HG03432 (cell line): ENCODE data around the gene RASSF8.
"Not testable (repeated sequence)": the region's sequence is repeated elsewhere in the genome, so short reads cannot be mapped to it uniquely, and the experiment has no call there.

Experiments used
- ATAC-seq: cut with Tn5 transposase; IDR thresholded peaks from one replicate; pipeline ENCODE4 v1.9.1; 2021; ENCODE audit warnings: mild to moderate bottlenecking, moderate library complexity; ENCODE audit not compliant: unreplicated experiment

The RASSF8 gene

DNA sequence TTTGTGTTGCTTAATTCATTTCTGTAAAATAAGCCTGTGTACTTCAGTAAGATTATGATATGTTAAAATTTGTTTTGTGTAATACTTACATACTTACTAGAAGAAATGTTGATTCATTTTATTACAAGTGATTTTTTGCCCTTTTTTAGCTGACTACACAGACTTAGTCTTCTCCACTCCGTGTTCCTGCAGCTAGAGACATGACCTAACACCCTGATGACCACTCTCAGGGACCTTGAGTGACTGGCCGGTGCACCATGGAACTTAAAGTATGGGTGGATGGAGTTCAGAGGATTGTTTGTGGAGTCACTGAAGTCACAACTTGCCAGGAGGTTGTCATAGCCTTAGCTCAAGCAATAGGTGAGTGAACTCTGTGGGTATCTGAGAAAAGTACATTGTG lies 96.6 kb downstream of the RASSF8 start:
- ATAC-seq = no peak

DNA sequence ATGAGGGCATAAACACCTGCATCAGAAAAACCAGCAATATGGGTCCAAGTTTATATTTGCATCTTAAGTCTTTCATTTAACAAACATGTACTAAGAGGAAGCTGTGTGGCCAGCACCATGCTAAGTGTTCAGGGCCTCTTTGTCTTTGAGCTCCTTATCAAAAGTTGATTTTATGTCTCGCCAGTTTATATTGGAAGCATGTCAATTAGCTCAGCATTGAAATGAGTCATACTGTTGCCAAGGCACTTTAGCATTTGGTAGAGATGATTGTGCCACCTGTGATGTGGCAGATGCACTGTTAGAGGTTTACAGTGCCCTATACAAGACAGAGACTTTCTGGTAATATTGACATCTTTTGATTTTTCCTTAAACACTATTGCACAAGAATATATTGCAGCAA lies 97.9 kb downstream of the RASSF8 start:
- ATAC-seq = no peak

DNA sequence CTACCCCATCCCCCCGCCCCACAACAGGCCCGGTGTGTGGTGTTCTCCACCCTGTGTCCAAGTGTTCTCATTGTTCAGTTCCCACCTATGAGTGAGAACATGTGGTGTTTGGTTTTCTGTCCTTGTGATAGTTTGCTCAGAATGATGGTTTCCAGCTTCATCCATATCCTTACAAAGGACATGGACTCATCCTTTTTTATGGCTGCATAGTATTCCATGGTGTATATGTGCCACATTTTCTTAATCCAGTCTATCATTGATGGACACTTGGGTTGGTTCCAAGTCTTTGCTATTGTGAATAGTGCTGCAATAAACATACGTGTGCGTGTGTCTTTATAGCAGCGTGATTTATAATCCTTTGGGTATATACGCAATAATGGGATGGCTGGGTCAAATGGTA lies 98.8 kb downstream of the RASSF8 start:
- not testable (repeated sequence) for ATAC-seq

GRCh38 chr12:26058308-26058707 lies 99.8 kb downstream of the RASSF8 start:
- ATAC-seq = no peak

GRCh38 chr12:26058818-26059217 lies 100.3 kb downstream of the RASSF8 start:
- peak; percentile 73 for ATAC-seq

DNA sequence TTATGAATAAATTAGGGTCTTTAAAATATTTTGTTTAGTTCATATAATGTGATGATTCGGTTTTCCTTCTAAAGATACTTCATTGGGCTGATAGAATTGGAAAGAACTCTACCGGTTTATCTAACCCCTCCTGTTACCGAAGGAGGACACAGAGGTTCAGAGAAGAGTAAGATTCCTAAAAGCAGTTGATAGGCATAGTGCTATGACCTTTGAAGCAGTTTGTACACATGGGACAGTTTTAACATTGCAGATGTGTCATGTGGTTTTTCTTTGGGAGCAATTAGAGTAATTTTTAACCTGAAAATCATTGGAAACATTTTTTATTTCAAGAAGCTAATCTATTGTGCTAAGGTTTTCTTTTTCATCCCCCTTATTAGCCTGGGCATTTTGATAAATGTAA lies 103.5 kb downstream of the RASSF8 start:
- ATAC-seq = no peak

- no peak for ATAC-seq
Observed at GRCh38 chr12:26062566-26062965, 104.1 kb downstream of the RASSF8 start.

- no peak for ATAC-seq
Observed at GRCh38 chr12:26065451-26065850, 107.0 kb downstream of the RASSF8 start.

DNA sequence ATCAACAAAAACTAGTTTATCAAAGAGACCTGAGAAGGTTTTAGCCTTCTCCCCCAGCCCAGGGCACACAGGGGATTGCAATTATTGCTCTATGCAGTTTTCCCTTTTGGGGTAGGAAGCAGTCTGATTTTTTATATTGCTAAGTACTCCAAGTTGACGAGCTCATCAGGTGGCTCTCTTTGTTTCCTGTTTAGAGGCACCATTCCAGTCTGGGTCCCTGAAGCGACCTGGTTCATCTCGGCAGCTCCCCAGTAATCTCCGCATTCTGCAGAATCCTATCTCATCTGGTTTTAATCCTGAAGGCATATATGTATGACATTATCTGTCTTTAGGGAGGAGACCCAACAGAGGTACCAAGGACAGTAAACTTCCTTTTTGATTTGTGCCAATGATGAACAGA lies 110.0 kb downstream of the RASSF8 start:
- ATAC-seq = no peak

GRCh38 chr12:26069796-26070195 lies 111.3 kb downstream of the RASSF8 start:
- no peak for ATAC-seq

GRCh38 chr12:26077915-26078702 lies 119.6 kb downstream of the RASSF8 start:
- ATAC-seq = no peak

DNA sequence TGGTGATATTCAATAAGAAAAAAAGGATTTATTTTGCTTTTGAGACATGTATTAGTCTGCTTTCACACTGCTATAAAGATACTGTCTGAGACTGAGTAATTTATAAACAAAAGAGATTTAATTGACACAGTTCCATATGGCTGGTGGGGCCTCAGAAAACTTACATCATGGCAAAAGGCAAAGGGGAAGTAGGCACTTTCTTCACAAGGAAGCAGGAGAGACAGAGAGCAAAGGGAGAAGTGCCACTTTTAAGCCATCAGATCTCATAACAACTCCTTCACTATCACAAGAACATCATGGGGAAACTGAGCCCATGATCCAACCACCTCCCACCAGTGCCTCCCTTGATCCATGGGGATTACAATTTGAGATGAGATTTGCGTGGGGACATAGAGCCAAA lies 122.4 kb downstream of the RASSF8 start:
- no peak for ATAC-seq

DNA sequence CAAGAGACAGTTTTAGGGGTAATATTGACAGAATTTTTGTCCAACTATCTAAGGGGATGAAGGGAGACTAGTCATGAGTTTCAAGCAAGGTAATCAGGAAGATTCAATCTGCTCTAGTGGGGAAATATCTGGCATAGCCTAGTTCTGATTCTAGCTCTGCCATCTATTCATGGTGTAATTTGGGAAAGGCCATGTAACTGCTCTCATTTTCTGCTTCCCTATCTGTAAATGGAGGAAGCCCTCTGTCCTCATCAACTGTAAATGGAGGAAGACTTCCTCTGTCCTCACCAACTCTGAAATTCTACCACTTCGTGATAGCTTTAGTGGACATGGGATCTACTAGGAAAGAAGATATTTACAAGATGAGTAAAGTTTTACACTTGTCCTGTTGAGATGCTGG lies 128.5 kb downstream of the RASSF8 start:
- no peak for ATAC-seq

- ATAC-seq = peak; percentile 96
Observed at GRCh38 chr12:26088998-26089397, 130.5 kb downstream of the RASSF8 start.

- ATAC-seq = no peak
Observed at GRCh38 chr12:26090836-26091510, 132.5 kb downstream of the RASSF8 start.

DNA sequence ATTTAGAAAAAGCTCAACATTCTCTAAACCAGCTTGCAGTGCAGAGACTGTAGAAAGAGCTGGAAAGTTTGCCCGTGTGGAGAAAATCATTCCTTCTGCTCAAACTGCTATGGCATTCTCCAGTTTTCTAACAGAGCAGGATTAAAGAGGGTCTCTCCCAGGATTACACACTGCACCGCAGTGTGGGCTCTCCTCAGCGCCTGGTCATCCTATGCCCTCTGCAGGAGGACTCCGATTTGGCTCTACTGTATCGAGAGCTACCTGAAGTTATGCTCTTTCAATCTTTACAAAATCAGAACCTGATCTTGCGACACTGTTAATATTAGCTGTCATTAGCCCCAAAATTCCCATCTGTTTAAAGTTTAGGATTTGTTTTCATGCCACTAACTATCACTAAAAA lies 133.3 kb downstream of the RASSF8 start:
- ATAC-seq = no peak

DNA sequence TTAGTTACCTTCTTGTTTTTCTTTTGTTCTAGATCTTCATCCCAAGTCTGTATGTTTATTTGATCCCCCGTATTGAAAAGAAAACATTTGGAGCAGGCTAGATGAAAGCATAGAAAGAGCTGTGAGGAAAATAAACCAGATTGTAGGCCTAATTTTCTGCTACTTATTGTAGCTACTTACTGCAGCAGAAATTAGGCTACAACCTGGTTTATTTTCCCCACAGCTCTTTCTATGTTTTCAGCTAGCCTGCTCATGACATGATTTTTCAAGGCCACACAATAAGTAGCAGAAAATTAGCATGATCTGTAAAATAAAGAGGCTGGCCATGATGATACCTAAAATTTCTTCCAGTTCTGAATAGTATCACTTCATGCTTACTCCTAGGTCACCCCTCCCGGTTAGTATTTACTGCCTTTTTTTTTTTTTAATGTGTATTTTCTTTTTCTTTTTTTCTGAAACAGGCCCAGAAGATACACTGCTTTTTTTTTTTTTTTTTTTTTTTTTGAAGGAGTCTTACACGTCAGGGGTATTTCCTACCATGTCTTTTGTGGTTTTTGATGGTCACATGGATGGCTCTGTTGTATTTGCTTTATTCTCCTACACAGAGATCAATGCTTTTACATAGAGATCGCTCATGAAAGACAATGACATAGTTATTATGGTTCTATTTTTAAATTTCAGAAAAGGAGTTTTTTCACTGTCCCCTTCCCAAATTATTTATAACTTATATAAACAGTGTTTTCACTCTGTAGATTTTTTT lies 134.0 kb downstream of the RASSF8 start:
- ATAC-seq = no peak

DNA sequence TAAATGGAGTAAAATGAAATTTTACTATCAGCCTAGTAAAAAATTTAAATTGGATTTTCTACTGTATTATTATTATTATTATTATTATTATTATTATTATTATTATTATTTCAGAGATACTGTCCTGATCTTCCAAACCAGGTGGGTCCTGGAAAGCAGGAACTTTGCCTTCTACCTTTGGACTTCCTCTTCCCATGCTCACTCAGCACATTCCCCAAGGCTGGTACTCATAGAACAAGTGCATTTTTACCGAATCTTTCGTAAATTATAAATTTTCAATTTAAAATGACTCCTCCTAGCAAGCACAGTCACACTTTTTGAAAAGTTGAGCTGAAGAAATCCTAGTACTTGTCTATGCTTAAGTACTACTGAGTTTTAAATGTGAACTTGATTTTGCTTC lies 136.7 kb downstream of the RASSF8 start:
- ATAC-seq = no peak

- ATAC-seq = no peak
Observed at GRCh38 chr12:26096036-26096435, 137.6 kb downstream of the RASSF8 start.

GRCh38 chr12:26097046-26097878 lies 138.8 kb downstream of the RASSF8 start:
- ATAC-seq = peak; percentile 92
